GM21526 (cell line): ENCODE measurements around the gene POTEF.
"Not testable (repeated sequence)": the region's sequence is repeated elsewhere in the genome, so short reads cannot be mapped to it uniquely, and the experiment has no call there.

Experiments used
- ATAC-seq: cut with Tn5 transposase; IDR thresholded peaks from one replicate; pipeline ENCODE4 v1.9.1; 2021; ENCODE audit warnings: moderate library complexity; ENCODE audit not compliant: unreplicated experiment, low FRiP score

POTEF gene

DNA sequence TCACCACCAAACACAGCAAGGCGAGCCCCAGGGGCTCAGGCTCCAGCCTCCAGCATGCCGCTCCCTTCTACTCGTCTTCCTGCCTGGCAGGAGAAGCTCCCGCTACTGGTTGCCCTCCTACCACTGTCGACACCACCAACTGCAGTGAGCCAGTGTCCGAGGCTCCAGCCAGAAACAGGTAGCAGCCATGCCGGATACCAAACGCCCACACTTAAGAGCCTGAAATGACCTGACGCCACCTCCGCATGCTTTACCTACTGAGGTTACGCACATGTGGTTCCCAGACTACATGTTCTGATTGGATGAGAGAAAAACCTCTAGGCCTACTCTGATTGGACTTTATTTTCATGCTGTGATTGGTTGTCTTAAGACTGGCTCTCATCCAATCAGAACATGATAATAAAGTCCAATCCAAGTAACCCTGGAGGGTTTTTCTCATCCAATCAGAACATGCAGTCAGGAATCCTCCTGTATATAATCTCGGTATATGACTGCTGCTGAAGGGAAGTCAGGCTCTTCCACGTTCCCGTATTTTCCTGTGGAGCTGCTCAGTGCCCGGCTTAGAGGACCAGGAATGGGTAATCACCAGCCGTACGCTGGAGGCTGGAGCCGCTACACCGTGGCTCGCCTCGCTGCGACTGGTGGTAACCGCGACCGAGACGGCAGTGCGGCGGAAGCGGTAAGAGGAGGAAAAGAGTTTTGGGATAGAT lies at the start of gene POTEF:
Gene POTEF, minus strand, starts transcription at position 103 of the 710 bp plus-strand sequence. CDS start 8,707 bp downstream, outside the sequence.
- ATAC-seq = not testable (repeated sequence)

- not testable (repeated sequence) for ATAC-seq
Measured at GRCh38 chr2:130174866-130175265, 45.8 kb upstream of the POTEF start.

DNA sequence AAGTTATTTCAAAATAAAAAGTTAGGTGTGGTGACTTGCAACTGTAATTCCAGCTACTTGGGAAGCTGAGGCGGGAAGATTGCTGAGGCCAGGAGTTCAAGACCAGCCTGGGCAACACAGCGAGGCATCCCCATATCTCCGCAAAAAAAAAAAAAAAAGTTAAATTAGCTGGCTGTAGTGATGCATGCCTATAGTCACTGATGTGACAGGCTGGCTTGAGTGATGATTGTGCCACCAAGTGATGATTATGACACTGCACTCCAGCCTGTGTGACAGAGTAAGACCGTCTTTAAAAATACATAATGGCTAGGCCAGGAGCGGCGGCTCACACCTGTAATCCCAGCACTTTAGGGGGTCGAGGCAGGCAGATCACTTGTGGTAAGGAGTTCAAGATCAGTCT lies 40.9 kb upstream of the POTEF start:
- ATAC-seq = no peak

DNA sequence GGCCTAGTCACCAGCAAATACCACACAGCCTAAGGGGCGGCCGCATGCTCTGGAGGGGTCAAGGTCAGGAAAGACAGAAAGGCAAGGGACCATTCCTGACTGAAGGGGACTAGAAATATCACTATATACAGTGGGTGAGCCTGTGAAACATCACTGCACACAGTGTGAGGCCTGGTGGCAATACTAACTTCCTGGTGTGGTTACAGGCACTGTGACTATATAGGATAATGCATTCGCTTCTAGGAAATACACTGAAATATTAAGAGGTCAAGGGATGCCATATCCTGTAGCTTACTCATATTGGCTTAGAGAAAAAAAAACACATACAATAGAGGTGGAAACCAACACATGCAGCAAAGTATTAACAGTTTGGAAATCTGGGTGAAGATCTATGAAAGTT lies 40.1 kb upstream of the POTEF start:
- not testable (repeated sequence) for ATAC-seq

DNA sequence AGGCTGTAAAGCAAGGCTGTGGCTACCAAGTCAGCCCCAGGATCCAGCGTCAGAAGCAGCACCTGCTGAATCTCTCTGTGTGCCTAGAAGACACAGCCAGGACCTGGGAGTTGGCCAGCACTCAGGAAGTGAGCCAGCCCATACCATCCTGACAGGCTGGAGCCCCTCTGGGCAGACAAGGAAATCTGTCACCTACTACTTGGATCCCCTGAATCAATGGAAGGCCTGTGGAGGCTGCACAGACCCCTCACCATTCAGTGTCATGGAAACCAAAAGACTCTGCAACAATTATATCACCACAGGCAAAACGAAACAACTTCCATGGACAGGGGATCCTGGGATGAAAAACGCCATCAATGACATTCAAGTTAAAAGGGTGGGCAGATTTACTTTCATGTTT lies 37.6 kb upstream of the POTEF start:
- ATAC-seq = not testable (repeated sequence)

- no peak for ATAC-seq
Measured at GRCh38 chr2:130165293-130166016, 36.4 kb upstream of the POTEF start.

GRCh38 chr2:130162968-130163367 lies 33.9 kb upstream of the POTEF start:
- ATAC-seq = no peak

- not testable (repeated sequence) for ATAC-seq
Measured at GRCh38 chr2:130162486-130162885, 33.5 kb upstream of the POTEF start.

DNA sequence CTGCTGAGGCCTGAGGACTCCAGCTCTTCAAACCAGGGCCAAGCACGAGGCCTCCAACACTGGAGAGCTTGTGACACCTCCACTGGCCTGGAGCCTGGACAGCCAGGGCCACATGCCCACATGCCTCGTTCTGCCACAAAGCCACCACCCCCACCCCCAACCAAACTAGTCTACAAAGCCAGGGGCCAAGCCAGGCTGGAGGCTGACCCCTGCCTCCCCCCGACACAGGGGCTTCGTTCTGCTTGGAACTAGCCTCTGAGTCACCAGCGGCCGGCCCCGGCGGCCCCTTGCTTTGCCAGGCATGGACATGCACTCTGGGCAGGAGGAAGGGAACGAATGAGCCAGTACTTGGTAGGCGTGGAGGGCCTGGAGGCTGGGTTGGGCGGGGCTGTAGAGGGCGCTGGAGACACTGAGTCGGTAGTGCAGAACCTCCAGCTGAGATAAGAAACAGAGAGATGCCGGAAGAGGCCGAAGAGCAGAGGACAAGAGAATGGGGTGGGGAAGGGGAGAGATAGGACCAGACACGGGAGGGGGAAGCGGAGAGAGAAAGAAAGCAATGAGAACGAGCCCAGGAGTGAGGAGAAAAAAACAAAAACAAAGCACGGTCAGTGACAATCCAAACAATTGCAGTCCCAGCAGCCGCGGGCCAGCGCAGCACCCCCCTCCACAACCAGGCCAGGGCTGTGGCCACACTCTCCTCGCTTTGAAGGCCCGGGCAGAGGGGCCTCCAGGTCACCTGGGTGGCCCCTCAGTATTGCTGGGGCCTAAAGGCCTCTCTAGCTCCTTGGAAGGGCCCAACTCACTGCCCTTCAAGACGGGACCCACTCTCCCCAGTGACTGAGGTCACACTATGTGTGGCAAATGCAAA lies 32.0 kb upstream of the POTEF start:
- ATAC-seq = not testable (repeated sequence)

- no peak for ATAC-seq
Measured at GRCh38 chr2:130160131-130160530, 31.1 kb upstream of the POTEF start.

- not testable (repeated sequence) for ATAC-seq
Measured at GRCh38 chr2:130159376-130159775, 30.4 kb upstream of the POTEF start.

- no peak for ATAC-seq
Measured at GRCh38 chr2:130158631-130159030, 29.6 kb upstream of the POTEF start.

GRCh38 chr2:130157825-130158514 lies 28.9 kb upstream of the POTEF start:
- peak; percentile 57 for ATAC-seq

DNA sequence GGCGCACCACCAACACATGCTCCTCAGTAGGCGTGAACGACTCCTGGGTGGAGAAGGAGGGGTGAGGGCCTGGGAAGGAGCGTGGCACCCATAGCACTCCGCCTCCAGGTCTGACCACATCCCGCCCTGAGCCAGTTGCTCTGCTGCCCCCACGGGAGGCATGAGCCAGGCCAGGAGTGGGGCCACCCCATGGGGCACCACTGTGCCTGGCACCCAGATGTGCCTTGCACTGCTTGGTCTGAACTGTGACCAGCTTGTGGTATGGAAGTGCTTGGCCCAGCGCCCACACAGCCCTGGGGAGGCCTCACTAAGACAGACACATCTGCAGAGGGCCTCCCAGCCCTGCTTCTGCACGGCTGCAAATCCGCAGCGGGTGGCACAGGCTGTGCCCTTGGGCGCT lies 28.3 kb upstream of the POTEF start:
- ATAC-seq = peak; percentile 28

GRCh38 chr2:130156624-130157004 lies 27.6 kb upstream of the POTEF start:
- no peak for ATAC-seq

GRCh38 chr2:130155956-130156623 lies 27.1 kb upstream of the POTEF start:
- not testable (repeated sequence) for ATAC-seq

GRCh38 chr2:130154773-130155765 lies 26.0 kb upstream of the POTEF start:
- ATAC-seq = no peak

- not testable (repeated sequence) for ATAC-seq
Measured at GRCh38 chr2:130154423-130154770, 25.4 kb upstream of the POTEF start.
